Posterior vena cava (tissue), 2 donors: ENCODE measurements around the gene ZNF804B. TPM values are rescaled to one million over a fixed set of nuclear protein-coding genes. Genes with fewer than 3 reads are reported as not detected.

ENCODE experiments used
- DNase-seq: peaks from one replicate; pipeline ENCODE4 v3.0.0-alpha.2; 2020; ENCODE audit warnings: low spot score
- intact Hi-C, 2 donors: fragments of 100-400 bp; cut with DNase I; formaldehyde crosslinking; loops; one replicate each; pipeline versions ENCODE4 v1.14.1 to v1.14.2; 2022 to 2023
- total RNA-seq, 2 donors: library from RNA; stranded (reverse); fragmentation: NEBNext Ultra II Directional; extraction: Animal tissue kit (Norgen Biotek cat#: 25700); gene quantifications; one replicate each; pipeline ENCODE4 v1.2.1, GENCODE V29; 2021
- donor health status: DM: yes; HTN: yes; CAD: no.
- donor health status: DM: yes; HTN: yes; CAD: no.

The ZNF804B gene
- total RNA-seq, 2 donors from 2014 or later = not detected

GRCh38 chr7:89053130-89053529 is 293.6 kb downstream of the ZNF804B start:
- intact Hi-C loops = no loop called here
- DNase-seq = no peak

- no peak for DNase-seq
- intact Hi-C loops = no loop called here
These were observed 294.9 kb downstream of the ZNF804B start for GRCh38 chr7:89054361-89054760.

GRCh38 chr7:89060234-89060633 is 300.7 kb downstream of the ZNF804B start:
- DNase-seq = no peak
- intact Hi-C loops = no loop called here

- DNase-seq = no peak
- intact Hi-C loops = no loop called here
These were observed 305.3 kb downstream of the ZNF804B start for GRCh38 chr7:89064831-89065230.

GRCh38 chr7:89067048-89067447 is 307.5 kb downstream of the ZNF804B start:
- no peak for DNase-seq
- intact Hi-C loops = no loop called here

- no peak for DNase-seq
- intact Hi-C loops = no loop called here
These were observed 312.6 kb downstream of the ZNF804B start for GRCh38 chr7:89072081-89072480.

- no peak for DNase-seq
- intact Hi-C loops = no loop called here
These were observed 314.3 kb downstream of the ZNF804B start for GRCh38 chr7:89073776-89074175.

GRCh38 chr7:89077992-89078391 is 318.5 kb downstream of the ZNF804B start:
- no peak for DNase-seq
- intact Hi-C loops = no loop called here

GRCh38 chr7:89085580-89085979 is 326.1 kb downstream of the ZNF804B start:
- intact Hi-C loops = no loop called here
- DNase-seq = no peak

GRCh38 chr7:89091550-89091949 is 332.1 kb downstream of the ZNF804B start:
- intact Hi-C loops = loop anchor here in 1 of 2 donors (5.0 kb wide), 1 partner anchor 629 kb away; no protein-coding TSS in a partner anchor
- DNase-seq = no peak

- no peak for DNase-seq
- intact Hi-C loops = loop anchor here in 1 of 2 donors (5.0 kb wide), 1 partner anchor 632 kb away; no protein-coding TSS in a partner anchor
These were observed 334.8 kb downstream of the ZNF804B start for GRCh38 chr7:89094269-89094668.

GRCh38 chr7:89103564-89103963 is 344.1 kb downstream of the ZNF804B start:
- DNase-seq = no peak
- intact Hi-C loops = no loop called here

- no peak for DNase-seq
- intact Hi-C loops = no loop called here
These were observed 345.5 kb downstream of the ZNF804B start for GRCh38 chr7:89104748-89105685.

- intact Hi-C loops = no loop called here
- DNase-seq = no peak
These were observed 364.4 kb downstream of the ZNF804B start for GRCh38 chr7:89123871-89124270.

- no peak for DNase-seq
- intact Hi-C loops = no loop called here
These were observed 370.3 kb downstream of the ZNF804B start for GRCh38 chr7:89129600-89130375.

- no peak for DNase-seq
- intact Hi-C loops = no loop called here
These were observed 373.9 kb downstream of the ZNF804B start for GRCh38 chr7:89133357-89133756.

- DNase-seq = no peak
- intact Hi-C loops = no loop called here
These were observed 374.3 kb downstream of the ZNF804B start for GRCh38 chr7:89133819-89134218.

GRCh38 chr7:89145801-89146200 is 386.3 kb downstream of the ZNF804B start:
- intact Hi-C loops = no loop called here
- no peak for DNase-seq

GRCh38 chr7:89160107-89160506 is 400.6 kb downstream of the ZNF804B start:
- DNase-seq = no peak
- intact Hi-C loops = no loop called here

- DNase-seq = no peak
- intact Hi-C loops = no loop called here
These were observed 405.9 kb downstream of the ZNF804B start for GRCh38 chr7:89165421-89165820.
